Natural killer cell (primary cell): ENCODE results near the gene ADD1. TPM values are rescaled to one million over a fixed set of nuclear protein-coding genes. Genes with fewer than 3 reads are reported as not detected.

Experiments
- ATAC-seq, 3 donors: fragments of 150-1000 bp in 2 of 3; fragments of 200-7000 bp in 1 of 3; cut with Tn5 transposase; 1 replicate in 1 of 3; 2 replicates in 2 of 3; pipeline ENCODE4 v1.10.0; 2021; ENCODE audit warnings: mild to moderate bottlenecking in 2 of 3, moderate library complexity in 2 of 3
- DNase-seq, 2 donors: peaks; one replicate each; pipeline versions ENCODE4 v3.0.0 to v3.0.0-alpha.2; 2013 to 2021; ENCODE audit warnings: mixed read lengths in 1 of 2
- H3K27ac ChIP-seq: one replicate; pipeline ENCODE4 v1.5.1; 2013; ENCODE audit warnings: mild to moderate bottlenecking, low read length
- H3K27me3 ChIP-seq: one replicate; pipeline ENCODE4 v1.6.1; 2013; ENCODE audit warnings: low read length; ENCODE audit not compliant: control insufficient read depth, insufficient read depth
- H3K36me3 ChIP-seq: one replicate; pipeline ENCODE4 v1.6.1; 2013; ENCODE audit warnings: low read length; ENCODE audit not compliant: control insufficient read depth, insufficient read depth
- H3K4me1 ChIP-seq: one replicate; pipeline ENCODE4 v1.6.1; 2013; ENCODE audit warnings: low read length; ENCODE audit not compliant: control insufficient read depth, insufficient read depth
- H3K4me3 ChIP-seq: one replicate; pipeline ENCODE4 v1.5.1; 2013; ENCODE audit warnings: low read length
- H3K9me3 ChIP-seq: one replicate; pipeline ENCODE4 v1.6.1; 2013; ENCODE audit warnings: low read length; ENCODE audit not compliant: control insufficient read depth, insufficient read depth
- H3K27ac Mint-ChIP-seq, 2 donors: one replicate each; pipeline ENCODE4 v1.8.0; 2022; ENCODE audit warnings: mild to moderate bottlenecking in 2 of 2, mixed read lengths in 2 of 2, moderate library complexity in 1 of 2
- H3K27me3 Mint-ChIP-seq, 2 donors: one replicate each; pipeline ENCODE4 v1.8.0; 2022; ENCODE audit warnings: low read depth in 2 of 2, mixed read lengths in 2 of 2
- H3K36me3 Mint-ChIP-seq: one replicate; pipeline ENCODE4 v1.8.0; 2022; ENCODE audit warnings: mixed read lengths
- H3K4me1 Mint-ChIP-seq, 2 donors: one replicate each; pipeline ENCODE4 v1.8.0; 2022; ENCODE audit warnings: mixed read lengths in 2 of 2
- H3K4me3 Mint-ChIP-seq: one replicate; pipeline ENCODE4 v1.8.0; 2022; ENCODE audit warnings: mild to moderate bottlenecking, moderate library complexity, mixed read lengths
- H3K9me3 Mint-ChIP-seq, 2 donors: one replicate each; pipeline ENCODE4 v1.8.0; 2022; ENCODE audit warnings: mixed read lengths in 2 of 2
- CTCF ChIP-seq: fragments of 200-600 bp; IDR thresholded peaks from one replicate; pipeline ENCODE4 v1.8.0; 2022; ENCODE audit warnings: antibody characterized with exemption
- WGBS: methylation state at CpG from one replicate; pipeline ENCODE4 v1.1.7; 2013; ENCODE audit warnings: missing lambda C conversion rate; ENCODE audit not compliant: insufficient coverage; 5-methylcytosine and 5-hydroxymethylcytosine counted together
- intact Hi-C: fragments of 100-400 bp; cut with micrococcal nuclease; formaldehyde crosslinking; loops from one replicate; pipeline ENCODE4 v1.14.2; 2022
- total RNA-seq, 4 donors: library from RNA; stranded (reverse); fragments of 120-200 nt in 1 of 4; gene quantifications; one replicate each; pipeline versions ENCODE4 v1.2.3 to v1.2.4, GENCODE V29; 2013 to 2022

The ADD1 gene
- total RNA-seq, 3 donors from 2014 or later (not counting 1 experiment from before 2014, with no cell fraction given), result 383 to 465 (median 452) TPM

GRCh38 chr4:2816401-2816954 lies 27.2 kb upstream of the ADD1 start:
- TF ChIP-seq CTCF, result no peak
- H3K9me3 Mint-ChIP-seq, result no peaks in the 10 kb centered on the region
- no peaks in the 10 kb centered on the region for H3K9me3 ChIP-seq
- intact Hi-C loops, result loop anchor here (10.0 kb wide), 2 partner anchors 58 to 118 kb away; no protein-coding TSS in a partner anchor
- H3K36me3 Mint-ChIP-seq, result no peaks in the 10 kb centered on the region
- peaks cover 65 to 82% of the 10 kb centered on the region in 2 donors for H3K4me1 Mint-ChIP-seq
- peak overlapping the region; percentile 81 for H3K4me3 Mint-ChIP-seq
- H3K27ac ChIP-seq, result no peak overlapping the region
- H3K27me3 ChIP-seq, result no peaks in the 10 kb centered on the region
- H3K27me3 Mint-ChIP-seq, result no peaks in the 10 kb centered on the region
- H3K4me1 ChIP-seq, result peaks cover 88% of the 10 kb centered on the region
- no peak overlapping the region for H3K4me3 ChIP-seq
- H3K27ac Mint-ChIP-seq, result peak overlapping the region; percentile 98 to 99
- WGBS, result no CpG with 5 or more reads among the region's 1 CpG
- H3K36me3 ChIP-seq, result peaks cover 32% of the 10 kb centered on the region
- DNase-seq (no peak), ATAC-seq (no peak)

- no peak for TF ChIP-seq CTCF
- peak overlapping the region; percentile 98 to 99 for H3K27ac Mint-ChIP-seq
- WGBS, result 55% methylated on average over 4 of the region's 4 CpGs
These were observed 26.5 kb upstream of the ADD1 start for GRCh38 chr4:2817137-2817536.

DNA sequence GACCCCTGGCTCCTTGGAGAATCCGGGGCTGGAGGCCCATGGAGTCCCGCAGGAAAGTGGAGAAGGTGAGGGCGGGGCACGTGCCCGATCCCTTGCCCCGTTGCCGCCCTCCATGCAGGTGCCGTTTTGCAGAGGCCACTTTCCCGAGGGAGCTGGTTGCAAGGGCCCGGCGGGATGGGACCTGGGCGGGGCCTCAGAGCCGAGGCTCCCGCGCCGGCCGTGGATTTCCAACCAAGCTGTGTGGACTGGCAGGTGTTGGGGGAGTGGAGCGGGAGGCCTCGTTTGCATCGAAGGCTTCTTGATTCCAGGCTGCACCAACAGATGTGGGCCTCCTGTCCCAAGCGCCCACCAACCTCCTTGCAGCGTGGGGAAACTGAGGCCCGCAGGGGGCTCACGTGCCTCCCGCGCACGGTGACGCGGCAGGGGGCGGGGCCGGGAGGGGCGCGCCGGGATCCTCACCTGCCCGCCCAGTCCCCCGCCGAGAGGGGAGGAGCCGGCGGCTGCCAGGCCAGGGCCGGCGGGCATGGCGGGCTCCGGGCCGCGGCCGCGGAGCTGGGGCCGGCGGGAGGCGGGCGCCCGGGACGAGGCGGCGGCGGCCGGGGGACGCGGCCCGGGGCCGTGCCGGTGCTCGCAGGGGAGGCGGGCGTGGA lies 25.8 kb upstream of the ADD1 start:
- peak in 1 of 2 donors; percentile 52 for DNase-seq

More at GRCh38 chr4:2817137-2817536, 26.5 kb upstream of the ADD1 start:
- Histone ChIP-seq H3K9me3 (no peaks in the 10 kb centered on the region), H3K36me3 (peaks cover 35% of the 10 kb centered on the region), H3K27me3 (no peaks in the 10 kb centered on the region), H3K27ac (peak overlapping the region; percentile 35), H3K4me3 (no peak overlapping the region), H3K4me1 (peaks cover 81% of the 10 kb centered on the region)
- ATAC-seq, result no peak
- H3K9me3 Mint-ChIP-seq, result no peaks in the 10 kb centered on the region
- intact Hi-C loops, result loop anchor here (10.0 kb wide), 2 partner anchors 58 to 118 kb away; no protein-coding TSS in a partner anchor
- no peaks in the 10 kb centered on the region for H3K27me3 Mint-ChIP-seq
- peaks cover 60 to 77% of the 10 kb centered on the region in 2 donors for H3K4me1 Mint-ChIP-seq
- no peak for DNase-seq
- H3K36me3 Mint-ChIP-seq, result no peaks in the 10 kb centered on the region
- H3K4me3 Mint-ChIP-seq, result peak overlapping the region; percentile 81

More for the DNA sequence above, 25.8 kb upstream of the ADD1 start:
- Mint-ChIP-seq H3K4me1 (peaks cover 60 to 78% of the 10 kb centered on the region in 2 donors), H3K9me3 (no peaks in the 10 kb centered on the region), H3K4me3 (peak overlapping the region; percentile 81), H3K36me3 (no peaks in the 10 kb centered on the region), H3K27me3 (no peaks in the 10 kb centered on the region), H3K27ac (peak overlapping the region; percentile 98 to 99)
- H3K4me3 ChIP-seq, result peak overlapping the region; percentile 14
- intact Hi-C loops, result loop anchor here (10.0 kb wide), 2 partner anchors 57 to 117 kb away; no protein-coding TSS in a partner anchor
- peaks cover 81% of the 10 kb centered on the region for H3K4me1 ChIP-seq
- ATAC-seq, result peak in 2 of 3 donors; percentile 10 to 11
- H3K9me3 ChIP-seq, result no peaks in the 10 kb centered on the region
- no peak overlapping the region for H3K27ac ChIP-seq
- TF ChIP-seq CTCF, result no peak
- H3K36me3 ChIP-seq, result peaks cover 41% of the 10 kb centered on the region
- H3K27me3 ChIP-seq, result no peaks in the 10 kb centered on the region
- WGBS, result 18% methylated on average over 65 of the region's 65 CpGs
